Measurements from ENCODE around the gene CLECL1.

CLECL1 gene

GRCh38 chr12:9732921-9733461 lies at the start of gene CLECL1:
TSS of gene CLECL1 (minus strand) at chr12:9733097.
- no peaks in the 10 kb centered on the region for H3K4me1 ChIP-seq (ENCODE audit: insufficient read depth, low read length)
- H3K9ac ChIP-seq (ENCODE audit: low read depth, low read length) = no peak within 1 kb of the TSS
- no peaks in the 10 kb centered on the region for H3K36me3 ChIP-seq (ENCODE audit: insufficient read depth, low read length)
- no peaks in the 10 kb centered on the region for H3K9me3 ChIP-seq (ENCODE audit: control insufficient read depth, insufficient read depth, low read length)

- H3K4me1 ChIP-seq (ENCODE audit: insufficient read depth, low read length) = peaks cover 24% of the 10 kb centered on the region
Observed at GRCh38 chr12:9781360-9781759, 48.5 kb upstream of the CLECL1 start.

GRCh38 chr12:9779209-9779608 lies 46.3 kb upstream of the CLECL1 start:
- no peak overlapping the region for H3K9ac ChIP-seq (ENCODE audit: low read depth, low read length)
- peaks cover 17% of the 10 kb centered on the region; the same call in 1 of the 2 replicates for H3K4me1 ChIP-seq (ENCODE audit: insufficient read depth, low read length)
- H3K9me3 ChIP-seq (ENCODE audit: control insufficient read depth, insufficient read depth, low read length) = no peaks in the 10 kb centered on the region
- no peaks in the 10 kb centered on the region for H3K36me3 ChIP-seq (ENCODE audit: insufficient read depth, low read length)

More at GRCh38 chr12:9781360-9781759, 48.5 kb upstream of the CLECL1 start:
- Histone ChIP-seq H3K9me3 (ENCODE audit: control insufficient read depth, insufficient read depth, low read length) (no peaks in the 10 kb centered on the region), H3K36me3 (ENCODE audit: insufficient read depth, low read length) (no peaks in the 10 kb centered on the region), H3K9ac (ENCODE audit: low read depth, low read length) (no peak overlapping the region)

- Histone ChIP-seq H3K9me3 (ENCODE audit: control insufficient read depth, insufficient read depth, low read length) (no peaks in the 10 kb centered on the region), H3K9ac (ENCODE audit: low read depth, low read length) (no peak overlapping the region), H3K36me3 (ENCODE audit: insufficient read depth, low read length) (no peaks in the 10 kb centered on the region), H3K4me1 (ENCODE audit: insufficient read depth, low read length) (0 out of 2 replicates have a peak, but pooled peaks cover 11% of the 10 kb centered on the region)
Observed at GRCh38 chr12:9776781-9777180, 43.9 kb upstream of the CLECL1 start.

- Histone ChIP-seq H3K9ac (ENCODE audit: low read depth, low read length) (no peak overlapping the region), H3K9me3 (ENCODE audit: control insufficient read depth, insufficient read depth, low read length) (no peaks in the 10 kb centered on the region), H3K36me3 (ENCODE audit: insufficient read depth, low read length) (no peaks in the 10 kb centered on the region), H3K4me1 (ENCODE audit: insufficient read depth, low read length) (0 out of 2 replicates have a peak, but pooled peaks cover 11% of the 10 kb centered on the region)
Observed at GRCh38 chr12:9773216-9773877, 40.5 kb upstream of the CLECL1 start.

GRCh38 chr12:9763025-9763424 lies 30.1 kb upstream of the CLECL1 start:
- Histone ChIP-seq H3K36me3 (ENCODE audit: insufficient read depth, low read length) (no peaks in the 10 kb centered on the region), H3K4me1 (ENCODE audit: insufficient read depth, low read length) (no peaks in the 10 kb centered on the region), H3K9ac (ENCODE audit: low read depth, low read length) (no peak overlapping the region), H3K9me3 (ENCODE audit: control insufficient read depth, insufficient read depth, low read length) (no peaks in the 10 kb centered on the region)

- no peaks in the 10 kb centered on the region for H3K4me1 ChIP-seq (ENCODE audit: insufficient read depth, low read length)
- H3K36me3 ChIP-seq (ENCODE audit: insufficient read depth, low read length) = no peaks in the 10 kb centered on the region
- no peak overlapping the region for H3K9ac ChIP-seq (ENCODE audit: low read depth, low read length)
- no peaks in the 10 kb centered on the region for H3K9me3 ChIP-seq (ENCODE audit: control insufficient read depth, insufficient read depth, low read length)
Observed at GRCh38 chr12:9762369-9762768, 29.5 kb upstream of the CLECL1 start.

- no peaks in the 10 kb centered on the region for H3K4me1 ChIP-seq (ENCODE audit: insufficient read depth, low read length)
- no peaks in the 10 kb centered on the region for H3K36me3 ChIP-seq (ENCODE audit: insufficient read depth, low read length)
- no peak overlapping the region for H3K9ac ChIP-seq (ENCODE audit: low read depth, low read length)
- no peaks in the 10 kb centered on the region for H3K9me3 ChIP-seq (ENCODE audit: control insufficient read depth, insufficient read depth, low read length)
Observed at GRCh38 chr12:9761419-9761781, 28.5 kb upstream of the CLECL1 start.

GRCh38 chr12:9760699-9761418 lies 28.0 kb upstream of the CLECL1 start, which contains the start of gene CD69:
TSS of gene CD69 (minus strand) at chr12:9760901. CDS start at chr12:9760820, 81 bp downstream.
- H3K36me3 ChIP-seq (ENCODE audit: insufficient read depth, low read length) = no peaks in the 10 kb centered on the region
- H3K9me3 ChIP-seq (ENCODE audit: control insufficient read depth, insufficient read depth, low read length) = no peaks in the 10 kb centered on the region
- no peaks in the 10 kb centered on the region for H3K4me1 ChIP-seq (ENCODE audit: insufficient read depth, low read length)
- H3K9ac ChIP-seq (ENCODE audit: low read depth, low read length) = no peak within 1 kb of the TSS

GRCh38 chr12:9760120-9760519 lies 27.2 kb upstream of the CLECL1 start:
- no peaks in the 10 kb centered on the region for H3K4me1 ChIP-seq (ENCODE audit: insufficient read depth, low read length)
- no peaks in the 10 kb centered on the region for H3K36me3 ChIP-seq (ENCODE audit: insufficient read depth, low read length)
- H3K9ac ChIP-seq (ENCODE audit: low read depth, low read length) = no peak overlapping the region
- H3K9me3 ChIP-seq (ENCODE audit: control insufficient read depth, insufficient read depth, low read length) = no peaks in the 10 kb centered on the region

- Histone ChIP-seq H3K9me3 (ENCODE audit: control insufficient read depth, insufficient read depth, low read length) (no peaks in the 10 kb centered on the region), H3K9ac (ENCODE audit: low read depth, low read length) (no peak overlapping the region), H3K4me1 (ENCODE audit: insufficient read depth, low read length) (no peaks in the 10 kb centered on the region), H3K36me3 (ENCODE audit: insufficient read depth, low read length) (no peaks in the 10 kb centered on the region)
Observed at GRCh38 chr12:9759694-9760093, 26.8 kb upstream of the CLECL1 start.

- Histone ChIP-seq H3K9ac (ENCODE audit: low read depth, low read length) (no peak overlapping the region), H3K36me3 (ENCODE audit: insufficient read depth, low read length) (no peaks in the 10 kb centered on the region), H3K4me1 (ENCODE audit: insufficient read depth, low read length) (no peaks in the 10 kb centered on the region), H3K9me3 (ENCODE audit: control insufficient read depth, insufficient read depth, low read length) (no peaks in the 10 kb centered on the region)
Observed at GRCh38 chr12:9758119-9758518, 25.2 kb upstream of the CLECL1 start.

- Histone ChIP-seq H3K9me3 (ENCODE audit: control insufficient read depth, insufficient read depth, low read length) (no peaks in the 10 kb centered on the region), H3K9ac (ENCODE audit: low read depth, low read length) (no peak overlapping the region), H3K36me3 (ENCODE audit: insufficient read depth, low read length) (no peaks in the 10 kb centered on the region), H3K4me1 (ENCODE audit: insufficient read depth, low read length) (no peaks in the 10 kb centered on the region)
Observed at GRCh38 chr12:9757433-9758025, 24.6 kb upstream of the CLECL1 start.

- H3K9ac ChIP-seq (ENCODE audit: low read depth, low read length) = no peak overlapping the region
- no peaks in the 10 kb centered on the region for H3K9me3 ChIP-seq (ENCODE audit: control insufficient read depth, insufficient read depth, low read length)
- H3K36me3 ChIP-seq (ENCODE audit: insufficient read depth, low read length) = no peaks in the 10 kb centered on the region
- no peaks in the 10 kb centered on the region for H3K4me1 ChIP-seq (ENCODE audit: insufficient read depth, low read length)
Observed at GRCh38 chr12:9756706-9757105, 23.8 kb upstream of the CLECL1 start.

Data from ES-I3 (cell line).